Caco-2 (cell line): Measurements from ENCODE around the gene YJEFN3. TPM values are rescaled to one million over a fixed set of nuclear protein-coding genes. Genes with fewer than 3 reads are reported as not detected.

Experiments used
- BruUV-seq: library from RNA; stranded (reverse); fragments of 400-500 nt; replicated peaks from 2 replicates; lab custom pipeline; 2021; lab: Mats Ljungman, UMichigan
- CTCF ChIA-PET: fragments of 300-600 bp; sonication (Branson Sonifier 250); formaldehyde crosslinking; loops from one replicate; lab custom pipeline; 2022; ENCODE audit warnings: antibody characterized with exemption; lab: Charles Lee
- POLR2A ChIA-PET: fragments of 300-600 bp; sonication (Branson Sonifier 250); formaldehyde crosslinking; loops from one replicate; lab custom pipeline; 2022; ENCODE audit warnings: antibody characterized with exemption; lab: Charles Lee
- DNase-seq, 2 experiments: peaks; one replicate each; pipeline versions ENCODE4 v3.0.0 to v3.0.0-alpha.2; 2020 to 2022
- H3K27me3 ChIP-seq: replicated peaks from 2 replicates; pipeline ENCODE4 v1.6.0; 2011; ENCODE audit warnings: low read length; ENCODE audit not compliant: control insufficient read depth, insufficient read depth
- H3K36me3 ChIP-seq: 2 replicates; pipeline ENCODE4 v1.5.1; 2011; ENCODE audit warnings: low read length; ENCODE audit not compliant: control insufficient read depth, insufficient read depth
- H3K4me1 ChIP-seq: fragments of 250-450 bp; sonication (Bioruptor Pico); 2 replicates; pipeline ENCODE4 v1.5.1; 2020; ENCODE audit warnings: mild to moderate bottlenecking
- H3K4me3 ChIP-seq: 2 replicates; pipeline ENCODE4 v1.5.1; 2011; ENCODE audit warnings: low read depth, mild to moderate bottlenecking, control low read depth, low read length
- H3K9me3 ChIP-seq: fragments of 250-450 bp; sonication (Bioruptor Pico); 2 replicates; pipeline ENCODE4 v1.5.1; 2020; ENCODE audit warnings: mild to moderate bottlenecking, moderate library complexity
- H3K27ac Mint-ChIP-seq: one replicate; pipeline ENCODE4 v1.8.0; 2022; ENCODE audit warnings: mixed read lengths; ENCODE audit not compliant: unreplicated experiment
- H3K27me3 Mint-ChIP-seq: one replicate; pipeline ENCODE4 v1.8.0; 2022; ENCODE audit warnings: mixed read lengths; ENCODE audit not compliant: insufficient read depth, unreplicated experiment
- H3K36me3 Mint-ChIP-seq: one replicate; pipeline ENCODE4 v1.8.0; 2022; ENCODE audit warnings: mild to moderate bottlenecking, mixed read lengths; ENCODE audit not compliant: insufficient read depth, unreplicated experiment
- H3K4me1 Mint-ChIP-seq: one replicate; pipeline ENCODE4 v1.8.0; 2022; ENCODE audit warnings: low read depth, mixed read lengths; ENCODE audit not compliant: unreplicated experiment
- H3K4me3 Mint-ChIP-seq: one replicate; pipeline ENCODE4 v1.8.0; 2022; ENCODE audit warnings: mild to moderate bottlenecking, moderate library complexity, mixed read lengths; ENCODE audit not compliant: unreplicated experiment
- H3K9me3 Mint-ChIP-seq: one replicate; pipeline ENCODE4 v1.8.0; 2022; ENCODE audit warnings: mixed read lengths; ENCODE audit not compliant: unreplicated experiment
- CTCF ChIP-seq, 2 experiments: fragments of 200-600 bp in 1 of 2; IDR thresholded peaks; 1 replicate in 1 of 2; 2 replicates in 1 of 2; pipeline versions ENCODE4 v1.5.1 to v1.8.0; 2011 to 2022; ENCODE audit warnings: antibody characterized with exemption in 1 of 2, control low read depth in 1 of 2, inconsistent platforms in 1 of 2, low read depth in 1 of 2, low read length in 1 of 2, mild to moderate bottlenecking in 1 of 2, moderate library complexity in 1 of 2; ENCODE audit not compliant: insufficient read depth in 1 of 2, severe bottlenecking in 1 of 2, unreplicated experiment in 1 of 2
- intact Hi-C: fragments of 100-400 bp; cut with micrococcal nuclease; formaldehyde crosslinking; loops from one replicate; pipeline ENCODE4 v1.10.0; 2022; ENCODE audit not compliant: unreplicated experiment
- total RNA-seq: library from RNA; stranded (reverse); gene quantifications from 2 replicates; pipeline ENCODE4 v1.2.3, GENCODE V29; 2022

The YJEFN3 gene
- total RNA-seq, 1 experiment from 2014 or later: 8.1 TPM

- Mint-ChIP-seq H3K4me1 (peaks cover 16% of the 10 kb centered on the region), H3K27ac (no peak within 1 kb of the TSS), H3K4me3 (peak within 1 kb of the TSS; percentile 68), H3K9me3 (no peaks in the 10 kb centered on the region), H3K36me3 (peaks cover 19% of the 10 kb centered on the region), H3K27me3 (no peaks in the 10 kb centered on the region)
- H3K9me3 ChIP-seq: no peaks in the 10 kb centered on the region
- TF ChIP-seq CTCF (IDR thresholded peaks at IDR 0.05; ENCODE audit: insufficient read depth in 1 of 2, low read depth in 1 of 2, low read length in 1 of 2, severe bottlenecking in 1 of 2, unreplicated experiment in 1 of 2): no peak
- intact Hi-C loops: no loop called here
- H3K36me3 ChIP-seq: no peaks in the 10 kb centered on the region
- BruUV-seq: no TSS peak
- H3K4me1 ChIP-seq: no peaks in the 10 kb centered on the region
- peak within 1 kb of the TSS; percentile 46 for H3K4me3 ChIP-seq
- CTCF ChIA-PET: no interaction called here
- peak; percentile 60 to 75 for DNase-seq
- no peaks in the 10 kb centered on the region for H3K27me3 ChIP-seq
- POLR2A ChIA-PET: no interaction called here
Observed at GRCh38 chr19:19538061-19538784, 9.5 kb downstream of the YJEFN3 start, which contains the start of gene CILP2. Gene CILP2, plus strand, starts transcription at chr19:19538265. Its CDS starts 85 bp downstream, at chr19:19538350.

- CTCF ChIA-PET: no interaction called here
- no peaks in the 10 kb centered on the region for H3K27me3 Mint-ChIP-seq
- no peak for DNase-seq
- peak overlapping the region; percentile 68 for H3K4me3 Mint-ChIP-seq
- intact Hi-C loops: no loop called here
- Histone ChIP-seq H3K4me3 (no peak overlapping the region), H3K4me1 (no peaks in the 10 kb centered on the region), H3K9me3 (no peaks in the 10 kb centered on the region), H3K27me3 (no peaks in the 10 kb centered on the region), H3K36me3 (no peaks in the 10 kb centered on the region)
- BruUV-seq: no TSS peak
- H3K4me1 Mint-ChIP-seq: peaks cover 15% of the 10 kb centered on the region
- no peaks in the 10 kb centered on the region for H3K9me3 Mint-ChIP-seq
- POLR2A ChIA-PET: no interaction called here
- no peak overlapping the region for H3K27ac Mint-ChIP-seq
- peaks cover 18% of the 10 kb centered on the region for H3K36me3 Mint-ChIP-seq
- no peak for TF ChIP-seq CTCF (IDR thresholded peaks at IDR 0.05; ENCODE audit: insufficient read depth in 1 of 2, low read depth in 1 of 2, low read length in 1 of 2, severe bottlenecking in 1 of 2, unreplicated experiment in 1 of 2)
Observed at GRCh38 chr19:19538785-19539166, 10.1 kb downstream of the YJEFN3 start.

- no peak for TF ChIP-seq CTCF (IDR thresholded peaks at IDR 0.05; ENCODE audit: insufficient read depth in 1 of 2, low read depth in 1 of 2, low read length in 1 of 2, severe bottlenecking in 1 of 2, unreplicated experiment in 1 of 2)
- Histone ChIP-seq H3K9me3 (no peaks in the 10 kb centered on the region), H3K4me1 (no peaks in the 10 kb centered on the region), H3K27me3 (no peaks in the 10 kb centered on the region), H3K4me3 (no peak overlapping the region), H3K36me3 (no peaks in the 10 kb centered on the region)
- Mint-ChIP-seq H3K27me3 (no peaks in the 10 kb centered on the region), H3K36me3 (peaks cover 10% of the 10 kb centered on the region), H3K27ac (no peak overlapping the region), H3K9me3 (no peaks in the 10 kb centered on the region), H3K4me3 (no peak overlapping the region), H3K4me1 (peaks cover 6% of the 10 kb centered on the region)
- CTCF ChIA-PET: no interaction called here
- POLR2A ChIA-PET: no interaction called here
- no peak for DNase-seq
- no TSS peak for BruUV-seq
- intact Hi-C loops: no loop called here
Observed at GRCh38 chr19:19539698-19540063, 11.0 kb downstream of the YJEFN3 start.
